Forelimb muscle (tissue), 1 donor: ENCODE results near the gene A2M. TPM values are rescaled to one million over a fixed set of nuclear protein-coding genes. Genes with fewer than 3 reads are reported as not detected.

Experiments
- DNase-seq: peaks from one replicate; pipeline ENCODE4 v3.0.0-alpha.2; 2013; ENCODE audit warnings: low read depth
- polyA plus RNA-seq: library from polyadenylated mRNA; unstranded; fragments of 120-200 nt; gene quantifications from one replicate; pipeline ENCODE4 v1.2.1, GENCODE V29; 2013; ENCODE audit not compliant: insufficient read length

The A2M gene
- polyA plus RNA-seq, 1 donor: 231 TPM

DNA sequence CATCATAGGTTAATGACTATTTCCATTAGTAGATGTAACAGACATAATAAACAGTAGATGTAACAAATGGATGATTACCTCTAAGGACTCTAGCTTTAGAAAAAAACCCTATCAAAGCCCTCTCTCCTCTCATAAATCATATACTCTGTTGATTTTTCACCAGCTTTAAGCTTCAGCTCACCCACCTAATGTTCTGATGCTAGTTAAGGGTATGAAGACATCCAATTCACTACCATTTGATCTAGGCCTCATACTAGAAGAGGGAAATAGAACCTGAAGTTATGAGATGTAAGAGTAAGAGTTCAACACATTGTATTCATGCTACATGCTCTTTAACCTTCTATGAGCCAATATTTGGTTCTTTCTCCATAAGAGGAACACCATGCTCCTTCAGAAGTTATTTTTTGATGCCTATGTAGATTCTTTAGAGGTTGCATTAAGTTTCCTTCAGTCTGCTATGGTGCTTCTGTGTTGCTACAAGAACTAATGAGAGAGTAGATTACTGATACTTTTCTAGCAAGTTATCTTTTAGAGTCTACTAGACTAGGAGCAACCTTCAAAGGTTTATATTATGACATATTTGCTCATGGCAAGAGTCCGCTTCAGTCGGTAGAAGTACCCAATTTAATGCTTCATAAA is 16.0 kb downstream of the A2M start:
- DNase-seq: no peak

DNA sequence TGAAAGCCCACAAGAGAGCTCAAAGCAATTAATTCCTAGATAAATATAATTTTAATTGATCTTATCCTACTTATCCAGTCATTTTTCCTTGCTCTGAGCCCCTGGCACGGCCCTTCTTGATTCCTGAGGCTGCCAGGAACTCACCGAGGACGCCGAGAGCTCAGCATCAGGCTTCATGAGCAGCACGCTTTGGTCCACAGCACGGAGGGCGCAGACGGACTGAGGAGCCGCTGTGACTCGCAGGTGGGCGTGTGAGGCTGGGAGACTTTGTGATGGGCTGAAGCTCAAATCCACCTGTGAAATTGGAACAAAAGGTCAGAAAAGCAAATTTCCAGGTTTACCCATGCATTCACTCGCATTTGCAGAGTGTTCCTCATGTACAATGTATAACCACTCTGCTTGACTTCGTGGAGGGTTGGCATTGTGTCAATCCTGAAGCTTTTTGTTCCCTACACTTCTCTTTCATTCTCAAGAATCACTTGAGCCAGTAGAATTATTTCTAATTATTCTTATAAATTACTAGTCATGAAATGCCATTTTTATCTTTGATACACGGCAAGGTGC is 17.2 kb downstream of the A2M start:
- no peak for DNase-seq

DNA sequence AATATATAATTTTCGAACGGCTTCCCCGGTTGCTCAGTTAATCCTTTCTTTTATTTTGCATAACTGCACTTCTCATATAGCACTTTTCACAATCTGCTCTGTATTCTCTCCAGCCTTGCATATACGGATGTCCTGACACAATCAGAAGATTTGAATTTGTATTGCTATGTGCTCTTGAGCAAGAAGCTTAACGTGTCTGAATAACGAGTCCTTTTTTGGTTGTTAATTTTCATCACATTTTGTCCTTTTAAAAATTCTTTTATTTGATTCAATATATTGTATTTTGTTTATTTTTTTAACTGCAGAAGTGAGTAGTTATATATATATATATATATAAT is 17.6 kb downstream of the A2M start:
- DNase-seq: no peak

DNA sequence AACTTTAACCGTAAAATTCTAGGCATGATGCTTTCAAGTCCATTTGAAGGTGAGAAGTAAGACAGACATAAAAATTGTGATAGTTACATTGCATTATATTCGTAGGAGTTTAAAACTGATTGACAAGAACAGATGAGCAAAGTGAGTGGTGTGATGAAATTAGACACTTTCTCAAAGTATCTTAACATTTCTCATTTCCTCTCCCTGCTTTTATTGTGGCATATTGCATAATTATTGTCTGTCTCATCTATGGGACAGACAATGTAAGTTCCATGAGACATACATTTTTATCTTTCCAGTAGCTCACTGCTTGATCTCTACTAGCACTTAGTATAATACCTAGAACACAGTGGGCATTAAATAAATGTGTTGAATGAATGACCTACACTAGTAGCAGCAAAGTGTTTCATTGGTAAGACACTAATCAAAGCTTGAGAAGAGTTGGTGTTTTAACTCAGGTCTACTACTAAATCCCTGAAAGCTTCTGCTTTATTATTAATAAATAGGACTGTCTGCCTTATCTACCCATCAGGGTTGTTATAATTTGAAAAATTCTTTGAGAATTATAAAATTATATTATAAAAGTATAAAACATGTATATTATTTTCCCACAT is 19.0 kb downstream of the A2M start:
- DNase-seq: no peak

DNA sequence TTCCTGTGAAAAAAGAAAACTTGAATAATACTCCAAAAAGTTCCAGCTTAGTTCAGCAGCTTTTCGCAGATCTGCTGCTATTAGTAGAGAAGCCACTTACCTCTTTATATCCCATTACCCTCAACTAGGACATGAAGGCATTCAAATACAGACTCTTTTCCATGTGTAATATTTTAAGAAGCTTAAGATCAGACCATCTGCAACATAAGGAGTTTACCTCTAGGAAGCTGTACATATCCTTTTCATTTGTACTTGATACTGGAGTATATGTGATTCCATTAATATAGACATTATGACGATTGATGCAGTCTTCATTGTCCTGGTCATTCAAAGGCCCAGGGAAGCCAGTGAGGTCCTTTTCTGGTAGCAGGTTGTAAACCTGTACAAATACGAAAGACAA is 20.4 kb downstream of the A2M start:
- no peak for DNase-seq

DNA sequence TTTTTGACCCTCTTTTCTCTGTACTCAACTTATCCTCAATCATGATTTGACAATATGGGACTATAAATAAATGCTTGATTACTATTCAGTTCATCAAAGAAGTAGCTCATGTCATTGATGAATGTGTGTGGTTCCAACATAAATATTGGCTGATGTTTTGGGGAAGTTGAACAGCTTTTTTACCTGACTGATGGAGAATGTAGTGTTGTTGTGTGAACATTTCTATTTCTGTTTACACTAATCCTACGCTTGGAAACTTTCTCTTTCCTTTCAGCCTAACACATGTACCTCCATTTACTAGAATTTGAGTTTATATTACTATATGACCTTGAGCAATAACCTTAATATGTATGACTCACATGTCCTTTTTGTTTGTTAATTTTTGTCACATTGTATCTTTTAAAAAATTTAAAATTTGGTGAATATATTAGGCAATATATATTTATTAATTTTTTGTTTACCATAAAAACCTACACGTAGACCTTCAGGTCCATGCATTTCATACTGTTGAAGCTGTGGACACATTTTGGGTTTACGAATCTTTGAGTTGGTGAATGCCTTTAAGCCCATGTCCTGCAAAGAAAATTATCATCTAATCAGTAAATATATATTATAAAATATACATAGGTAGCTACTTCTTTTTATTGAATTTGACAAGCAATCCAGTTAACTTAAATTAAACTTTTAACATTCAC is 21.1 kb downstream of the A2M start:
- DNase-seq: no peak

DNA sequence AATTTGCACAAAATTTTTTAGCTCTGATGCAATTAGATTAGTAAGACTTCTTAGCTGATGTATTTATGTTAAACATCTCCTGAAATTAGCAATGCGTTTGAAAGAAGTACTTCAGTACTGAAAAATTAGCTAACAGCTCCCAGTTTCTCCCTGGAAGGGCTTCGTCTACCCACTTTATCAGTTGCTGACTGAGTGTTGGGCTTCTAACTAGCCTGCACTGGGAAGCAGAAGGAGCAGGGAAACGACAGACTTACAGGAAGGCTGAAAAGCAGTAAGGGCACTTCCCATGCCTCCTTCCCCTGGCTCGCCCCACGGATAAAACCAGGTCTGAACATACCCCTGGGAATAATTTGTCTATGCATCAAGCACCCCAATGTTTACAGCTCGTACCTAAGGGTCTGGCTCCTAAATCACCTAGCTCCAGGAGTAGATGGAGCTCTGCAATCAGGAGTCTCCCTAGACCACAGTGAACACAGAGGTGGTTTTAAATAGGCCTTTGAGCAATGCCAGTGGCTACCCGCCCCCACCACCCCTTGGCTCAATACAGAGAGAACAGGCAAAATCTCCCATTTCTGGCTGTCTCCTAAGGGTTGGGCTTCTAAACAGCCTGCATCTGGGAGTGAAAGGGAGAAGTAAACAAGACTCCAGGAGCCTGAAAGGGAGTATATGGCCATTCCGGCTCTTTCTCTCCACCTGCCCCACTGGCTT is 23.7 kb downstream of the A2M start:
- no peak for DNase-seq

DNA sequence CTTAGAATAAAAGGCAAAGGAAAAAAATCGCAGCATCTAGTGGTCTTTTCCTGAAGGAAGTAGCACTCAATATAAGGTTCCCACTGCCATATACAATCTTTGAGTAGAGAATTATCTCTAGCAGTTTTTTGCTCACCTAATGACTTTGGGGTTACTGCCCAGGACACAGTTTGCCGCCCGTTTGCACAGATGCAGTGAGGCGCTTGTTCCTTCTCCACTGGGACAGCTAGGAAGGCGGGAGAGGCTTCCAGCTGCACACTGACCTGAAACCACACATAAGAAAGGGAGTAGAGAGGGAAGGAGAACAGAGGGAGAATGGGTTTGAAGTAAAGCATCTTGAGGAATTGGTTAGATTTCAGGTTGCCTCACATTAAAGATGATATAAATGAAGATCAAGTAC is 25.5 kb downstream of the A2M start:
- DNase-seq: no peak

DNA sequence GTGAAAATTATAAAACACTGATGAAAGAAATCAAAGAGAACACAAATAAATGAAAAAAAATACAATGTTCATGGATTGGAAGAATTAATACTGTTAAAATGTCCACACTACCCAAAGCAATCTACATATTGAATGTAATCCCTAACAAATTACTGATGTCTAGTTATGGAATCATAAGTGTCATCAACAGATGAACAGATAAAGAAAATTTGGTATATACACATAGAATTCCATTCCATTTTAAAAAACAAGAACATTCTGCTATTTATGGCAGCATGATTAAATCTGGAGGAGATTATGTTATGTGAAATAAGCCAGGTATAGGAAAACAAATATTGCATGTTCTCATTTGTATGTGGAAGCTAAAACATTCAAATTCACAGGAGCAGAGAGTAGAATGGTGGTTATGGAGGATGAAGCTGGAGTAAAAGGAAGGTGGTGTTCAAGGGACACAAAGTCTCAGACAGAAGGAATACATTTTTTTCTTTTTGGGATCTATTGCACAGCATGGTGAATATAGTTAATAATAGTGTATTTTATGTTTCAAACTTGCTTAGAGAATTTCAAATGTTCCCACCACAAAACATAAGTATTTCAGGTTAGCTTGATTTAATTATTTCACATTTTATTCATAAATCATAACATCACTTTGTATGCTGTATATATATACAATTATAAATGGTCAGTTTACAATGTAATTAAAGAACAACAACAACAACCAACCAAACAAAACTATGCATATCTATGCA is 28.5 kb downstream of the A2M start:
- no peak for DNase-seq

DNA sequence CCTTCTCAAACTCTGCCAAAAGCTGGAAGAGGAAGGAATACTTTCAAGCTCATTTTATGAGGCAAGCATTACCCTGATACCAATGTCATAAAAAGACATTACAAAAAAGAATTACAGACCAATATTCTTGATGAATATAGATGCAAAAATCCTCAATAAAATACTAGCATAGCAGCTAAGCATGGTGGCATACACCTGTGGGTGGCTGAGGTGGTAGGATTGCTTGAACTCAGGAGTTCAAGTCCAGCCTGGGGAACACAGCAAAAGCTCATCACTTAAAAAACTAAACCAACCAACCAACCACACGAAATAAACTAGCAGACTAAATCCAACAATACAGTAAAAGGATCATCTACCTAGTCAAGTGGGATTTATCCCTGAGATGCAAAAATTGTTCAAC is 29.6 kb downstream of the A2M start:
- no peak for DNase-seq

DNA sequence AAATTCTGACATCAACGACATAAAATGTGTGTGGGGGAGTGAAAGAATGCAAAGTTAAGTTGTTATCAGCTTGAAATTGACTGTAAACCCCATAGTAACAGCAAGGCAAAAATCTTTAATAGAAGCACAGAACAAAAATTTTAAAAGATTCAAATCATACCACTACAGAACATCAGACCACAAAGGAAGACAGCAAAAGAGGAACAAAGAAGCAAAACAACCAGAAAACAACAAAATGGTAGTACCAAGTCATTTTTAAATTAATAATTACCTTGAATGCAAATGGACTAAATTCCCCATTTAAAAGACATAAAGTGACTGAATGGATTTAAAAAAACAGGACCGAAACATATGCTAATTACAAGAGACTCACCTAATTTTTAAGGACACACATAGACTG is 31.3 kb downstream of the A2M start:
- DNase-seq: no peak

DNA sequence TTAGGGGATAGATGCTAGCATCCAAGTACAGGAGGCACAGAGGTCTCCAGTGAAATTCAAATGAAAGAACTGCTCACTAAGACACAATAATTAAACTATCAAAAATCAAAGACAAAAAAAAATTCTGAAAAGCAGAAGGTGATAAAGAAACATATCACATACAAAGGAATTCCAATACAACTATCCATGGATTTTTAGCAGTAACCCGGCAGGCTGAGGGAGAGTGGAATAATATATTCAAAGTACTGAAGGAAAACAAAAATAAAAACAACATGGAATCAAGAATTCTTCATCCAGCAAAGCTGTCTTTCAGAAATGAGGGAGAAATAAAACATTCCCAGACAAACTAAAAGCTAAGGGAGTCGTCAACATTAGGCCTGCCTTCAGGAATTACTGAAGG is 31.9 kb downstream of the A2M start:
- DNase-seq: no peak

DNA sequence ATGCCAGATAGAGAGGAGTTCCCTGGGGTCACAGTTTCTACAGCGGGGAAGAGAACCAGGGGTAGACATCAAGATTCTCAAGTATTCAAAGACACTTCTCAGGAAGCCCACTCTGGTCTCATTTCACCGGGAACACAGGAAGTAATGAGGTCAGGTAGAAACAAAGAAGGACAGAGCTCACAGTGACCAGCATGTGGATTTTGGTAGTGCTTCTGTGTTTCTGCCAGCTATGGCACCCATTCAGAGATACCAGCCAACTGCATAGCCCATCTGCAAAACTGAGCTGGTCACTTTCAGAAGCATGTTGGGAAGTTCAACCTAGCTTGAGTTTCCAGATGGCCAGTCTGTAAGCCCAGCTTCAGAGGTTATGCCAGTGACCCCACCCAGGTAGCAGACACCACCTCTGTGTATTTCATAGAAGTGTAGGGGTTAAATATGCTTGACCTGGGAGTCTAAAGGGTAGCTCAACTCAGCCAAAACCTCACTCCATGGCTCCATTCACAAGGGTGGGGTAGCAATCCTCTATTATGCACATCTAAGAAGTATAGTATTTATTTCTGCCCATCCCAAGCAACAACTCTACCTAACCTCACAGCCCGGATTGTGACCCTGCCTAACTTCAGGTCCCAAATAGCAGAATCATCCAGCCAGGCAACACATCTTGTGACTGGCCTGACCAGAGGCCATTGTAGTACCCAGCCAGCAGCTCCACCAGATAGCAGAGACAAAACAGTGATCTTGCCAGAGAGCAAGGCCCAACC is 33.9 kb downstream of the A2M start:
- no peak for DNase-seq

DNA sequence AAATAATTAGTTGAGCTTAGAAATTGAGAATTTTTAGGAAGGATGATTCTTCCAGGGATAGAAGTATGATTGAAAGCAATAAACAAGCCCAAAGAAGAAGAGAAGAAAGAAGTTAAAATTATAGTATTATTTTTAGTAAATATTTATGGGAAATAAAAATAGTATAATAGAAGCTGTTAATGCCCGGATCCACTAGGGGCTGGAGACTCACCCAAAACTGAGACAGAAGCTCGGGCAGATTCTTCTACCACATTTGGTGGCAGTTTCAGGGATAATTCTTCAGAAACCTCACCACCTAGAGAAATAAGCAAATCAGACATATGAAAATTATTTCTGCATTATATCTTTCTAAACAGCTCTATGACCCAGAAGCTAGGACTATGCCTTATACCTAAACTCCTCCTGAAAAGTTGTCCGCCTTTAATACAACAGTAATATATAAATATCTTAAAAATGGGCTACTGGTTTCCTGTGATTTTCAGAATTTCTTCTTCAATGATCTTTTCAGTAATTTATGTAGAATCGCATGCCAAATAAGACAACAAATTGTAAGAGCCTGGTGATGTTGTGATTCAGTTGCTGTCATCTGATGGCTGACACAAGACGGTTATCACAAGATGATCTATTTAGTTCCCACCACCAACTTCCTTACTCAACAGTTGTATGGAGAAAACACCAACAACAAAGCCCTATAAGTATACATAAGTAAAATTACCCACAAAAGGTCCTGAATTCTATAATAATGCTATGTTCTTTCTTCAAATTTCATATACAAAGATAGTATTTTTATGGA is 35.6 kb downstream of the A2M start:
- DNase-seq: no peak

DNA sequence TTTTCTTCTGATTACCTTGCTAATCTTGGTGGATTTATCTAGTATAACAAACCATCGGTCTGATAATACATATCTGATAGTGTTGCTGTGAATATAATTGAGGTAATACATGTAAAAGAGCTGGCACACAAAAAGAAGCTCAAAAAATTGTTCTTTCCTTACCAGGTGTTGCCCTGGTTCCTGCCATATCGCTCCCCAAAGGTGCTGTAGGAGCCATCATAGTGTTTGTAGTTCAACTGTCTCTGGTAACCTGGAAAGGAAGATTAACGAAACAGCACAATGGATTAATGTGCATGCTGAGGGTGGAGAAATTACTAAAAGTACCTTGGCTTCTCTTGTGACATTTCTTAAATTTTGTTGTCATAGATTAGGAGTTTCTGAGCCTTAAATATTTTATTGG is 36.6 kb downstream of the A2M start:
- no peak for DNase-seq

DNA sequence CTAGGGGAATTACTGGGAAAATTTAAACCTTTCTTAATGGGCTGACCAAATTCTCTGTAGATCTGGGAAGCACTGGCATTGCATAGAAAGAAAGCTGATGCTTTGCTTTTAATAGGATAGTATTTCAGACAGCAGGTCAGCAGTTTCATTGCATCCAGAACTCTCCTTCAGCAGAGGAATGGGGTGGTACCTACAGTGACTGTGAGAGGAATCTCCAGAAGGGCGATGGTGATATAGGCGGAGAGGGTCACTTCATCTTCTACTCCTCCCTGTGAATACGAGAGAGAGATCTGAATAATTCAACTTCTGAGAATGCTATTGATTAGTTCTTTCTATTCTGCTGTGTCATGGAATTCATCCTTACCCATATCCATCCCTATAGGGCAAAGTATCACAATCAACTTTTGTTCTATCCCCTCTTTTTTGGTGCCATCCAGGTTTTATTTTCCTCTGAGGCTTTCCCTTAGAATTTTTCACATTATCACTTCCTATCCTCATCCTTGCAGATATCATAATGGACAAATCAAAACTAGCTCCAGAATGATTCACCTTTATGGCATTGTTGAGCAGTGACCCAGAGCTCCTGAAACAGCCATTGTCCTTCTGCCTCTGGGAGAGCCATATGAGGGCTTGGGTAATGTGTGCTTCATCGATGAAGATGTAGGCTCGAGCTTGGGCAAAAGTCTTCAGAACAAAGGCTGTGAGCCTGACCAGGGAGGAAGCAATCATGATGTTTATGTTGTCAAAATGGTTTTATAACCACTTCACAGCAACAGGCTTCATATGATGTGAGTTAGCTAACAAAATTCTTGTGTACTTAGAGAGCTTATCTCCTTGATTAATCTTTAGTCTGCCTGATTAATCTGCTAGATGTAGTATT is 38.3 kb downstream of the A2M start:
- DNase-seq: no peak

DNA sequence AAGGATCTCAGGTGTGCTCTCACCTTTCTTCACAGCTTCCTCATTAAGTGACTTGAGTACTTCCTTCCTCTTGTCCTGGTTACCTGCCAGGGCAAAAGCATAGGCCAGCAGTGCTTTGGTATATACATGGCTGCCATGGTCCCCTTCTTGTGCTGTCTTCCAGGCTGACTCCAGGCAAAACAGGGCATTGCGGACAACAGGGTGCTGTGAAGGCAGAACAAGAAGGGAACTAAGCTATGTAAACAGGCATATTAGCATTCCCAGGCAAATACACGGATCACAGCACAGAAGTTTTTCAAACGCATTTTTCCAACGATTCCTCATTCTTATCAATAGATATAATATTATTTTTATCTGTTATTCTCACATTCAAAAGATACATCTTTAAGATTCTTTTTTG is 39.0 kb downstream of the A2M start:
- no peak for DNase-seq

DNA sequence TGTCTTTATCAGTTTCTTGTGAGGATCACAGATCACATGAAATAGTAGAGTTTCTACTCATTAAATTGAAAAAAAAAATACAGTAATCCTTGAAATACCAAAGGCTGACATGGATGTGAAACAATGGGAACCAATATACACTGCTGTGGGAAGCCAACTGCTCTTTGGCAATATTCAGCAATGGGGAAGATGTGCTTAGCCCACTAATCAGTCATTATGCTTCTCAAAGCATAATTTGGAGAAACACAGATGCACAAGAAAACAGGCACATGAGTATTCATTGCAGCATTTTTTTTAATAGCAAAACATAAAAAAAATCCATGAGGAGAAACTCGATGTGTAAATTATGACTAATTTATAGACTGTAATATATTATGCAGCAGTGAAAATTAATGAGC is 40.6 kb downstream of the A2M start:
- DNase-seq: no peak

DNA sequence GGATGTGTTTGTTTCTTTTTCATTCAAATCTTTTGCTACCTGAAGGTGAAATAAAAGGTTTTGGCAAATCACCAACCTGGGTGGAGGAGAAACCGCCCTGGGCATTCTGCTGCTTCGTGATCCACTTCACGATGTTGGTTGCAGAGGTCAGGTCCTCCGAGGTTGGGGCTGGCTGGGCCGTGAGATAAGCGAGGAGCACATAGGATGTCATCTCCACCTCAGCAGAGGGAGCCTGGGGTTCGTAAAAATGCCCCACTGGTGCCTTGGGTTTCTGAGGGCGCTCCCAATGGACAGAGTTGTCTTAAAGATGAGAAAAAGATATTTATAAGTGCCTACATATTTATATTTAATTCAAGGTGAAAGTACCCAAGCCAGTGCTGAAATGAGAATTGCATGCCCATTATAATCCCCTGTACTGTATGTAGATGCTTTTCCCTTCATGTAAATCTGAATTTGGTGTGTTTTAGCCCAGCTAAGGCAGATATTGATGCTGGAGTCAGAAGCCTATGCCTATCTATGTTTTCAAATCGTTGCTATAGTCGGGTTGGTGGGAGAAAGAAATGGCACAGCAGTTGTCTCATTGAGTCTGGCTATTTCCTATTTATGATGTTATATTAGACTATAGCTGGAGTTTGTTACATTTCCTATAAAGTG is 41.1 kb downstream of the A2M start:
- DNase-seq: no peak
